Amniotic stem cell (primary cell): ENCODE results near the gene SRGAP2C.
"Not testable (repeated sequence)": the region's sequence is repeated elsewhere in the genome, so short reads cannot be mapped to it uniquely, and the experiment has no call there.

Experiments used
- DNase-seq: peaks from one replicate; lab custom pipeline; 2025; lab: John Stamatoyannopoulos, UW

SRGAP2C gene

GRCh38 chr1:121337958-121338357 is 153.2 kb downstream of the SRGAP2C start:
- not testable (repeated sequence) for DNase-seq

GRCh38 chr1:121339611-121340010 is 154.8 kb downstream of the SRGAP2C start:
- DNase-seq: not testable (repeated sequence)

GRCh38 chr1:121343311-121343906 is 158.6 kb downstream of the SRGAP2C start:
- not testable (repeated sequence) for DNase-seq

GRCh38 chr1:121344355-121344754 is 159.6 kb downstream of the SRGAP2C start:
- not testable (repeated sequence) for DNase-seq

GRCh38 chr1:121346654-121347053 is 161.9 kb downstream of the SRGAP2C start:
- not testable (repeated sequence) for DNase-seq

GRCh38 chr1:121347476-121347875 is 162.7 kb downstream of the SRGAP2C start:
- DNase-seq: not testable (repeated sequence)

GRCh38 chr1:121348115-121348514 is 163.3 kb downstream of the SRGAP2C start:
- not testable (repeated sequence) for DNase-seq

- not testable (repeated sequence) for DNase-seq
Measured at GRCh38 chr1:121349332-121349967, 164.7 kb downstream of the SRGAP2C start.

- not testable (repeated sequence) for DNase-seq
Measured at GRCh38 chr1:121355711-121356420, 171.1 kb downstream of the SRGAP2C start.

GRCh38 chr1:121356819-121357218 is 172.0 kb downstream of the SRGAP2C start:
- DNase-seq: not testable (repeated sequence)

GRCh38 chr1:121360531-121360930 is 175.8 kb downstream of the SRGAP2C start:
- DNase-seq: not testable (repeated sequence)

- DNase-seq: not testable (repeated sequence)
Measured at GRCh38 chr1:121361451-121362233, 176.9 kb downstream of the SRGAP2C start.

GRCh38 chr1:121362234-121362883 is 177.6 kb downstream of the SRGAP2C start:
- not testable (repeated sequence) for DNase-seq

- DNase-seq: not testable (repeated sequence)
Measured at GRCh38 chr1:121365316-121365715, 180.5 kb downstream of the SRGAP2C start.

GRCh38 chr1:121365723-121366122 is 180.9 kb downstream of the SRGAP2C start:
- DNase-seq: not testable (repeated sequence)

GRCh38 chr1:121366171-121366570 is 181.4 kb downstream of the SRGAP2C start:
- not testable (repeated sequence) for DNase-seq

GRCh38 chr1:121368910-121369309 is 184.1 kb downstream of the SRGAP2C start:
- DNase-seq: not testable (repeated sequence)

GRCh38 chr1:121369959-121370358 is 185.2 kb downstream of the SRGAP2C start:
- DNase-seq: not testable (repeated sequence)

GRCh38 chr1:121374851-121375367 is 190.1 kb downstream of the SRGAP2C start:
- not testable (repeated sequence) for DNase-seq

- DNase-seq: not testable (repeated sequence)
Measured at GRCh38 chr1:121376986-121377385, 192.2 kb downstream of the SRGAP2C start.

GRCh38 chr1:121378757-121379156 is 194.0 kb downstream of the SRGAP2C start:
- DNase-seq: not testable (repeated sequence)
